HG03342 (cell line): ENCODE data around the gene MKX.

ENCODE experiments used
- ATAC-seq: cut with Tn5 transposase; IDR thresholded peaks from one replicate; pipeline ENCODE4 v1.9.1; 2021; ENCODE audit warnings: mild to moderate bottlenecking, moderate library complexity; ENCODE audit not compliant: unreplicated experiment

Gene MKX

GRCh38 chr10:27743012-27743876 lies 2.4 kb downstream of the MKX start:
- no peak for ATAC-seq

- ATAC-seq: peak; percentile 95
Observed at GRCh38 chr10:27742195-27743011, 3.2 kb downstream of the MKX start.

GRCh38 chr10:27741173-27742091 lies 4.2 kb downstream of the MKX start:
- no peak for ATAC-seq

- no peak for ATAC-seq
Observed at GRCh38 chr10:27736396-27736795, 9.2 kb downstream of the MKX start.

- ATAC-seq: no peak
Observed at GRCh38 chr10:27730041-27730440, 15.6 kb downstream of the MKX start.

GRCh38 chr10:27728338-27728737 lies 17.3 kb downstream of the MKX start:
- ATAC-seq: no peak

- ATAC-seq: no peak
Observed at GRCh38 chr10:27724287-27724686, 21.3 kb downstream of the MKX start.

- ATAC-seq: no peak
Observed at GRCh38 chr10:27723436-27723835, 22.2 kb downstream of the MKX start.

- no peak for ATAC-seq
Observed at GRCh38 chr10:27720529-27720928, 25.1 kb downstream of the MKX start.

- no peak for ATAC-seq
Observed at GRCh38 chr10:27719052-27719451, 26.6 kb downstream of the MKX start.

- no peak for ATAC-seq
Observed at GRCh38 chr10:27717861-27718260, 27.8 kb downstream of the MKX start.

GRCh38 chr10:27717224-27717623 lies 28.4 kb downstream of the MKX start:
- ATAC-seq: no peak

- no peak for ATAC-seq
Observed at GRCh38 chr10:27716521-27716920, 29.1 kb downstream of the MKX start.

GRCh38 chr10:27715505-27715904 lies 30.1 kb downstream of the MKX start:
- ATAC-seq: no peak

GRCh38 chr10:27714349-27714748 lies 31.3 kb downstream of the MKX start:
- no peak for ATAC-seq

GRCh38 chr10:27713941-27714340 lies 31.7 kb downstream of the MKX start:
- no peak for ATAC-seq

GRCh38 chr10:27710014-27710413 lies 35.6 kb downstream of the MKX start:
- ATAC-seq: no peak

- ATAC-seq: no peak
Observed at GRCh38 chr10:27709304-27709703, 36.3 kb downstream of the MKX start.

GRCh38 chr10:27701938-27702537 lies 43.6 kb downstream of the MKX start:
- ATAC-seq: no peak

- ATAC-seq: no peak
Observed at GRCh38 chr10:27699776-27700175, 45.8 kb downstream of the MKX start.

GRCh38 chr10:27698961-27699360 lies 46.7 kb downstream of the MKX start:
- ATAC-seq: no peak
